B cell (primary cell): ENCODE results near the gene CCDC7.

Experiments used
- CTCF ChIP-seq: fragments of 200-600 bp; IDR thresholded peaks from one replicate; pipeline ENCODE4 v1.8.0; 2022; ENCODE audit warnings: antibody characterized with exemption, mild to moderate bottlenecking
- EZH2 ChIP-seq: IDR thresholded peaks from 2 replicates; pipeline ENCODE4 v1.6.1; 2012; ENCODE audit warnings: borderline replicate concordance, low read depth, mild to moderate bottlenecking, moderate library complexity, low read length; ENCODE audit not compliant: insufficient read depth, poor library complexity, severe bottlenecking

- TF ChIP-seq CTCF (no peak), EZH2 (no peak)
Observed at GRCh38 chr10:32922170-32922569, 476.2 kb downstream of the CCDC7 start.
